A172 (cell line): ENCODE results near the gene HOXA5. TPM values are rescaled to one million over a fixed set of nuclear protein-coding genes. Genes with fewer than 3 reads are reported as not detected.

Experiments
- DNase-seq: peaks from one replicate; pipeline ENCODE4 v3.0.0-alpha.2; 2015; ENCODE audit warnings: low spot score
- total RNA-seq: library from RNA; depleted of rRNA; stranded (reverse); fragments of >200 nt; shearing (Covaris generic); gene quantifications from 2 replicates; pipeline ENCODE4 v1.2.3, GENCODE V29; 2014

HOXA5 gene
- total RNA-seq, 1 experiment from 2014 or later: 0.98 TPM

- DNase-seq: no peak
Measured at GRCh38 chr7:27149842-27150567, 6.5 kb upstream of the HOXA5 start.

GRCh38 chr7:27148756-27149641 lies 5.5 kb upstream of the HOXA5 start:
- DNase-seq: no peak

- no peak for DNase-seq
Measured at GRCh38 chr7:27148031-27148755, 4.7 kb upstream of the HOXA5 start.

GRCh38 chr7:27147199-27148030 lies 3.9 kb upstream of the HOXA5 start, which contains the start of gene HOXA6:
TSS of gene HOXA6 (minus strand) at chr7:27147774. CDS start at chr7:27147749, 25 bp downstream.
- no peak for DNase-seq

- DNase-seq: no peak
Measured at GRCh38 chr7:27146491-27147198, 3.2 kb upstream of the HOXA5 start.

- DNase-seq: no peak
Measured at GRCh38 chr7:27145914-27146412, 2.5 kb upstream of the HOXA5 start.

- DNase-seq: no peak
Measured at GRCh38 chr7:27145165-27145913, 1.9 kb upstream of the HOXA5 start.

GRCh38 chr7:27144781-27145164 lies 1.3 kb upstream of the HOXA5 start:
- DNase-seq: no peak

GRCh38 chr7:27143950-27144780 lies 684 bp upstream of the HOXA5 start:
- no peak for DNase-seq

GRCh38 chr7:27142580-27143022 lies 880 bp downstream of the HOXA5 start:
- DNase-seq: no peak

GRCh38 chr7:27141923-27142579 lies 1.4 kb downstream of the HOXA5 start:
- DNase-seq: no peak

GRCh38 chr7:27141137-27141922 lies 2.2 kb downstream of the HOXA5 start:
- no peak for DNase-seq

- DNase-seq: no peak
Measured at GRCh38 chr7:27140126-27140857, 3.2 kb downstream of the HOXA5 start.

- no peak for DNase-seq
Measured at GRCh38 chr7:27139334-27140125, 4.0 kb downstream of the HOXA5 start.

GRCh38 chr7:27138985-27139333 lies 4.5 kb downstream of the HOXA5 start:
- DNase-seq: no peak

GRCh38 chr7:27138472-27138871 lies 5.0 kb downstream of the HOXA5 start:
- DNase-seq: no peak
